Suprapubic skin (tissue), 4 donors: Measurements from ENCODE around the gene FAM3B. TPM values are rescaled to one million over a fixed set of nuclear protein-coding genes. Genes with fewer than 3 reads are reported as not detected.

Experiments
- DNase-seq, 2 donors: peaks; one replicate each; pipeline ENCODE4 v3.0.0-alpha.2; 2019; ENCODE audit warnings: low spot score in 2 of 2
- H3K27ac ChIP-seq: fragments of 200-600 bp; sonication (generic); one replicate; pipeline ENCODE4 v1.5.1; 2019
- H3K27me3 ChIP-seq: fragments of 200-600 bp; sonication (generic); one replicate; pipeline ENCODE4 v1.5.1; 2019
- H3K36me3 ChIP-seq: fragments of 200-600 bp; sonication (generic); one replicate; pipeline ENCODE4 v1.5.1; 2019
- H3K4me1 ChIP-seq: fragments of 200-600 bp; sonication (generic); one replicate; pipeline ENCODE4 v1.5.1; 2019
- H3K4me3 ChIP-seq: fragments of 200-600 bp; sonication (generic); one replicate; pipeline ENCODE4 v1.5.1; 2019; ENCODE audit warnings: mild to moderate bottlenecking
- H3K9me3 ChIP-seq: fragments of 200-600 bp; sonication (generic); one replicate; pipeline ENCODE4 v1.5.1; 2019
- CTCF ChIP-seq, 2 donors: fragments of 200-600 bp in 1 of 2; fragments of 450-650 bp in 1 of 2; sonication (generic) in 1 of 2; IDR thresholded peaks; one replicate each; pipeline ENCODE4 v1.5.1; 2016 to 2019; ENCODE audit warnings: antibody characterized with exemption in 2 of 2, mild to moderate bottlenecking in 1 of 2, moderate library complexity in 1 of 2
- EP300 ChIP-seq: sonication (generic); formaldehyde crosslinking; IDR thresholded peaks from one replicate; pipeline ENCODE4 v1.6.1; 2017; ENCODE audit warnings: antibody characterized with exemption
- POLR2A ChIP-seq, 2 donors: fragments of 450-650 bp; IDR thresholded peaks; one replicate each; pipeline ENCODE4 v1.6.1; 2017; ENCODE audit warnings: antibody characterized with exemption in 2 of 2, mild to moderate bottlenecking in 2 of 2, moderate library complexity in 2 of 2
- POLR2AphosphoS5 ChIP-seq, 3 donors: sonication (generic); formaldehyde crosslinking; IDR thresholded peaks; one replicate each; pipeline ENCODE4 v1.6.1; 2017; ENCODE audit warnings: antibody characterized with exemption in 3 of 3
- WGBS: methylation state at CpG from one replicate; pipeline ENCODE4 v1.1.5; 2018; 5-methylcytosine and 5-hydroxymethylcytosine counted together
- total RNA-seq, 4 donors: library from RNA; depleted of rRNA; stranded (reverse); fragments of >200 nt; gene quantifications; one replicate each; pipeline ENCODE4 v1.1.0, GENCODE V29; 2016

The FAM3B gene
- total RNA-seq, 4 donors from 2014 or later: 1.9 to 3.3 (median 3.1) TPM; not detected in 1

GRCh38 chr21:41338455-41338854, 21.9 kb downstream of the FAM3B start:
- H3K27ac ChIP-seq: no peak overlapping the region
- H3K4me3 ChIP-seq: no peak overlapping the region
- DNase-seq: no peak
- 77% methylated on average over 8 of the region's 8 CpGs for WGBS
- H3K36me3 ChIP-seq: no peaks in the 10 kb centered on the region
- no peaks in the 10 kb centered on the region for H3K9me3 ChIP-seq
- no peaks in the 10 kb centered on the region for H3K4me1 ChIP-seq
- no peak for TF ChIP-seq CTCF (IDR thresholded peaks at IDR 0.05)
- TF ChIP-seq EP300: no peak
- TF ChIP-seq POLR2AphosphoS5 (IDR thresholded peaks at IDR 0.05): no peak
- TF ChIP-seq POLR2A (IDR thresholded peaks at IDR 0.05): no peak
- no peaks in the 10 kb centered on the region for H3K27me3 ChIP-seq

DNA sequence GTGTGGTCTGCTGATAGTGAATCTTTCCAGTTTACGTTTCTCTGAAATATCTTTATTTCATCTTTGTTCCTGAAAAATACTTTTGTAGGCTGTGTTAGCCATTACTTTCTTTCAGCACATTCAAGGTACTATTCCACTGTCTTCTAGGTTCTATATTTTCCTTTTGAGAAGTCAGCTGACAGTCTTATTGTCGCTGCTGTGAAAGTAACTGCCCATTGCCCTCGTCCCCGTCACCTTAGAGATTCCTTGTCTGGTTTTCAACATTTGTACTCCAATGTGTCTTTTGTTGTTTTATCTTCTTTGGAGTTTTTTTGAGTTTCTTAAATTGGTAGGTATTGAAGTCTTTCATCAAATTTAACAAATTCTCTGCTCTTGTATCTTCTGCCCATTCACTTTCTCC, 25.4 kb downstream of the FAM3B start:
- Histone ChIP-seq H3K4me1 (no peaks in the 10 kb centered on the region), H3K36me3 (no peaks in the 10 kb centered on the region), H3K9me3 (no peaks in the 10 kb centered on the region), H3K27me3 (no peaks in the 10 kb centered on the region), H3K27ac (no peak overlapping the region), H3K4me3 (no peak overlapping the region)
- no peak for TF ChIP-seq POLR2AphosphoS5 (IDR thresholded peaks at IDR 0.05)
- TF ChIP-seq CTCF (IDR thresholded peaks at IDR 0.05): no peak
- TF ChIP-seq POLR2A (IDR thresholded peaks at IDR 0.05): no peak
- no peak for TF ChIP-seq EP300
- DNase-seq: no peak
- 93% methylated on average over 4 of the region's 4 CpGs for WGBS

DNA sequence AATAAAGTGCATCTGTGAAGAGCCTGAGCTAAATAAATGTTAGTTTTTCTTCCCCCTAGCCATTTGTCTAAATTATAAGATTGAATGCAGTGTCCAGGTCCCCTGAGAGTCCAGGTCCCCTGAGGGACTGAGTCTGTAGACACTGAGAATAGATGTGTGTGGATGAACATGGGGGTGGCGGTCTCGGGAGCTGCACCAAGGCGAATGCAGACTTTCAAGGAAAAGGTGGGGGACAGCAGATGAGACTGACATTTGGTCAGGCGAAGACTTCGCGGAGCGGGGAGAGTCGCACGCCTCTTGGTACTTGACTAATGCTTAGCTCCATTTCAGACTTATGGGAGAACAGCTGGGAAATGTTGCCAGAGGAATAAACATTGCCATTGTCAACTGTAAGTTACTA, 27.5 kb downstream of the FAM3B start:
- no peaks in the 10 kb centered on the region for H3K27me3 ChIP-seq
- TF ChIP-seq POLR2AphosphoS5 (IDR thresholded peaks at IDR 0.05) (no peak), CTCF (IDR thresholded peaks at IDR 0.05) (no peak), EP300 (no peak), POLR2A (IDR thresholded peaks at IDR 0.05) (no peak)
- H3K4me1 ChIP-seq: no peaks in the 10 kb centered on the region
- no peaks in the 10 kb centered on the region for H3K9me3 ChIP-seq
- peak in 1 of 2 donors; percentile 7 for DNase-seq
- H3K27ac ChIP-seq: no peak overlapping the region
- no peak overlapping the region for H3K4me3 ChIP-seq
- H3K36me3 ChIP-seq: no peaks in the 10 kb centered on the region
- WGBS: 97% methylated on average over 9 of the region's 9 CpGs

- TF ChIP-seq EP300: no peak
- TF ChIP-seq POLR2A (IDR thresholded peaks at IDR 0.05): no peak
- Histone ChIP-seq H3K27ac (no peak overlapping the region), H3K9me3 (no peaks in the 10 kb centered on the region), H3K27me3 (no peaks in the 10 kb centered on the region), H3K36me3 (no peaks in the 10 kb centered on the region), H3K4me3 (no peak overlapping the region), H3K4me1 (no peaks in the 10 kb centered on the region)
- DNase-seq: no peak
- 97% methylated on average over 4 of the region's 4 CpGs for WGBS
Observed at GRCh38 chr21:41345356-41345755, 28.8 kb downstream of the FAM3B start.

GRCh38 chr21:41345934-41346685, 29.5 kb downstream of the FAM3B start:
- H3K4me3 ChIP-seq: no peak overlapping the region
- H3K4me1 ChIP-seq: no peaks in the 10 kb centered on the region
- TF ChIP-seq POLR2AphosphoS5 (IDR thresholded peaks at IDR 0.05) (no peak), EP300 (no peak), POLR2A (IDR thresholded peaks at IDR 0.05) (no peak), CTCF (IDR thresholded peaks at IDR 0.05) (no peak)
- H3K27me3 ChIP-seq: no peaks in the 10 kb centered on the region
- H3K9me3 ChIP-seq: no peaks in the 10 kb centered on the region
- WGBS: 80% methylated on average over 13 of the region's 13 CpGs
- no peak for DNase-seq
- no peak overlapping the region for H3K27ac ChIP-seq
- H3K36me3 ChIP-seq: no peaks in the 10 kb centered on the region

GRCh38 chr21:41346758-41347157, 30.2 kb downstream of the FAM3B start:
- TF ChIP-seq EP300: no peak
- no peak for TF ChIP-seq POLR2A (IDR thresholded peaks at IDR 0.05)
- no peak for TF ChIP-seq POLR2AphosphoS5 (IDR thresholded peaks at IDR 0.05)
- TF ChIP-seq CTCF (IDR thresholded peaks at IDR 0.05): no peak
- H3K9me3 ChIP-seq: no peaks in the 10 kb centered on the region
- no peak for DNase-seq
- no peak overlapping the region for H3K27ac ChIP-seq
- H3K36me3 ChIP-seq: no peaks in the 10 kb centered on the region
- H3K4me3 ChIP-seq: no peak overlapping the region
- no peaks in the 10 kb centered on the region for H3K4me1 ChIP-seq
- 93% methylated on average over 8 of the region's 8 CpGs for WGBS
- H3K27me3 ChIP-seq: no peaks in the 10 kb centered on the region
